Caco-2 (cell line): ENCODE results near the gene PNLIPRP1. TPM values are rescaled to one million over a fixed set of nuclear protein-coding genes. Genes with fewer than 3 reads are reported as not detected.

Experiments used
- BruUV-seq: library from RNA; stranded (reverse); fragments of 400-500 nt; replicated peaks from 2 replicates; lab custom pipeline; 2021; lab: Mats Ljungman, UMichigan
- CTCF ChIA-PET: fragments of 300-600 bp; sonication (Branson Sonifier 250); formaldehyde crosslinking; loops from one replicate; lab custom pipeline; 2022; ENCODE audit warnings: antibody characterized with exemption; lab: Charles Lee
- POLR2A ChIA-PET: fragments of 300-600 bp; sonication (Branson Sonifier 250); formaldehyde crosslinking; loops from one replicate; lab custom pipeline; 2022; ENCODE audit warnings: antibody characterized with exemption; lab: Charles Lee
- DNase-seq, 2 experiments: peaks; one replicate each; pipeline versions ENCODE4 v3.0.0 to v3.0.0-alpha.2; 2020 to 2022
- H3K27me3 ChIP-seq: replicated peaks from 2 replicates; pipeline ENCODE4 v1.6.0; 2011; ENCODE audit warnings: low read length; ENCODE audit not compliant: control insufficient read depth, insufficient read depth
- H3K36me3 ChIP-seq: 2 replicates; pipeline ENCODE4 v1.5.1; 2011; ENCODE audit warnings: low read length; ENCODE audit not compliant: control insufficient read depth, insufficient read depth
- H3K4me1 ChIP-seq: fragments of 250-450 bp; sonication (Bioruptor Pico); 2 replicates; pipeline ENCODE4 v1.5.1; 2020; ENCODE audit warnings: mild to moderate bottlenecking
- H3K4me3 ChIP-seq: 2 replicates; pipeline ENCODE4 v1.5.1; 2011; ENCODE audit warnings: low read depth, mild to moderate bottlenecking, control low read depth, low read length
- H3K9me3 ChIP-seq: fragments of 250-450 bp; sonication (Bioruptor Pico); 2 replicates; pipeline ENCODE4 v1.5.1; 2020; ENCODE audit warnings: mild to moderate bottlenecking, moderate library complexity
- H3K27ac Mint-ChIP-seq: one replicate; pipeline ENCODE4 v1.8.0; 2022; ENCODE audit warnings: mixed read lengths; ENCODE audit not compliant: unreplicated experiment
- H3K27me3 Mint-ChIP-seq: one replicate; pipeline ENCODE4 v1.8.0; 2022; ENCODE audit warnings: mixed read lengths; ENCODE audit not compliant: insufficient read depth, unreplicated experiment
- H3K36me3 Mint-ChIP-seq: one replicate; pipeline ENCODE4 v1.8.0; 2022; ENCODE audit warnings: mild to moderate bottlenecking, mixed read lengths; ENCODE audit not compliant: insufficient read depth, unreplicated experiment
- H3K4me1 Mint-ChIP-seq: one replicate; pipeline ENCODE4 v1.8.0; 2022; ENCODE audit warnings: low read depth, mixed read lengths; ENCODE audit not compliant: unreplicated experiment
- H3K4me3 Mint-ChIP-seq: one replicate; pipeline ENCODE4 v1.8.0; 2022; ENCODE audit warnings: mild to moderate bottlenecking, moderate library complexity, mixed read lengths; ENCODE audit not compliant: unreplicated experiment
- H3K9me3 Mint-ChIP-seq: one replicate; pipeline ENCODE4 v1.8.0; 2022; ENCODE audit warnings: mixed read lengths; ENCODE audit not compliant: unreplicated experiment
- CTCF ChIP-seq, 2 experiments: fragments of 200-600 bp in 1 of 2; IDR thresholded peaks; 1 replicate in 1 of 2; 2 replicates in 1 of 2; pipeline versions ENCODE4 v1.5.1 to v1.8.0; 2011 to 2022; ENCODE audit warnings: antibody characterized with exemption in 1 of 2, control low read depth in 1 of 2, inconsistent platforms in 1 of 2, low read depth in 1 of 2, low read length in 1 of 2, mild to moderate bottlenecking in 1 of 2, moderate library complexity in 1 of 2; ENCODE audit not compliant: insufficient read depth in 1 of 2, severe bottlenecking in 1 of 2, unreplicated experiment in 1 of 2
- intact Hi-C: fragments of 100-400 bp; cut with micrococcal nuclease; formaldehyde crosslinking; loops from one replicate; pipeline ENCODE4 v1.10.0; 2022; ENCODE audit not compliant: unreplicated experiment
- total RNA-seq: library from RNA; stranded (reverse); gene quantifications from 2 replicates; pipeline ENCODE4 v1.2.3, GENCODE V29; 2022

Gene PNLIPRP1
- total RNA-seq, 1 experiment from 2014 or later: not detected

GRCh38 chr10:116614796-116615195, 24.0 kb downstream of the PNLIPRP1 start:
- CTCF ChIA-PET: no interaction called here

GRCh38 chr10:116615199-116615776, 24.5 kb downstream of the PNLIPRP1 start:
- no TSS peak for BruUV-seq
- DNase-seq: no peak
- H3K27me3 Mint-ChIP-seq: no peaks in the 10 kb centered on the region
- Histone ChIP-seq H3K9me3 (no peaks in the 10 kb centered on the region; the same call in 1 of the 2 replicates), H3K4me3 (no peak overlapping the region), H3K4me1 (peaks cover 8% of the 10 kb centered on the region), H3K36me3 (no peaks in the 10 kb centered on the region), H3K27me3 (no peaks in the 10 kb centered on the region)
- no peak overlapping the region for H3K4me3 Mint-ChIP-seq
- H3K36me3 Mint-ChIP-seq: no peaks in the 10 kb centered on the region
- ChIA-PET POLR2A (no interaction called here), CTCF (no interaction called here)
- TF ChIP-seq CTCF (IDR thresholded peaks at IDR 0.05; ENCODE audit: insufficient read depth in 1 of 2, low read depth in 1 of 2, low read length in 1 of 2, severe bottlenecking in 1 of 2, unreplicated experiment in 1 of 2): no peak
- H3K4me1 Mint-ChIP-seq: peaks cover 1% of the 10 kb centered on the region
- H3K9me3 Mint-ChIP-seq: no peaks in the 10 kb centered on the region
- intact Hi-C loops: no loop called here
- no peak overlapping the region for H3K27ac Mint-ChIP-seq

More at GRCh38 chr10:116614796-116615195, 24.0 kb downstream of the PNLIPRP1 start:
- Mint-ChIP-seq H3K27ac (no peak overlapping the region), H3K27me3 (no peaks in the 10 kb centered on the region), H3K9me3 (no peaks in the 10 kb centered on the region), H3K4me1 (no peaks in the 10 kb centered on the region), H3K4me3 (no peak overlapping the region), H3K36me3 (no peaks in the 10 kb centered on the region)
- no TSS peak for BruUV-seq
- Histone ChIP-seq H3K27me3 (no peaks in the 10 kb centered on the region), H3K4me3 (no peak overlapping the region), H3K36me3 (no peaks in the 10 kb centered on the region), H3K4me1 (peaks cover 6% of the 10 kb centered on the region; the same call in 1 of the 2 replicates), H3K9me3 (no peaks in the 10 kb centered on the region; the same call in 1 of the 2 replicates)
- POLR2A ChIA-PET: no interaction called here
- TF ChIP-seq CTCF (IDR thresholded peaks at IDR 0.05; ENCODE audit: insufficient read depth in 1 of 2, low read depth in 1 of 2, low read length in 1 of 2, severe bottlenecking in 1 of 2, unreplicated experiment in 1 of 2): no peak
- no peak for DNase-seq
- intact Hi-C loops: no loop called here

GRCh38 chr10:116620423-116621400, 30.0 kb downstream of the PNLIPRP1 start, which contains the start of gene PNLIPRP2:
Gene PNLIPRP2 (plus strand): TSS chr10:116620953.
- no peaks in the 10 kb centered on the region for H3K36me3 Mint-ChIP-seq
- H3K9me3 Mint-ChIP-seq: peaks cover 12% of the 10 kb centered on the region
- no TSS peak for BruUV-seq
- peak; percentile 15 to 75 for DNase-seq
- H3K4me1 Mint-ChIP-seq: peaks cover 15% of the 10 kb centered on the region
- H3K4me1 ChIP-seq: peaks cover 19% of the 10 kb centered on the region
- H3K4me3 Mint-ChIP-seq: peak within 1 kb of the TSS; percentile 36
- H3K9me3 ChIP-seq: no peaks in the 10 kb centered on the region; the same call in 1 of the 2 replicates
- ChIA-PET CTCF (no interaction called here), POLR2A (no interaction called here)
- H3K27me3 Mint-ChIP-seq: no peaks in the 10 kb centered on the region
- no peaks in the 10 kb centered on the region for H3K36me3 ChIP-seq
- H3K27ac Mint-ChIP-seq: no peak within 1 kb of the TSS
- H3K4me3 ChIP-seq: no peak within 1 kb of the TSS
- no peak for TF ChIP-seq CTCF (IDR thresholded peaks at IDR 0.05; ENCODE audit: insufficient read depth in 1 of 2, low read depth in 1 of 2, low read length in 1 of 2, severe bottlenecking in 1 of 2, unreplicated experiment in 1 of 2)
- intact Hi-C loops: loop anchor here (10.0 kb wide), 1 partner anchor 554 kb away; no protein-coding TSS in a partner anchor
- no peaks in the 10 kb centered on the region for H3K27me3 ChIP-seq
